Measurements from ENCODE around the gene SAMD4B. TPM values are rescaled to one million over a fixed set of nuclear protein-coding genes. Genes with fewer than 3 reads are reported as not detected.

SAMD4B gene
- total RNA-seq, 1 donor from 2014 or later: 60.7 TPM

DNA sequence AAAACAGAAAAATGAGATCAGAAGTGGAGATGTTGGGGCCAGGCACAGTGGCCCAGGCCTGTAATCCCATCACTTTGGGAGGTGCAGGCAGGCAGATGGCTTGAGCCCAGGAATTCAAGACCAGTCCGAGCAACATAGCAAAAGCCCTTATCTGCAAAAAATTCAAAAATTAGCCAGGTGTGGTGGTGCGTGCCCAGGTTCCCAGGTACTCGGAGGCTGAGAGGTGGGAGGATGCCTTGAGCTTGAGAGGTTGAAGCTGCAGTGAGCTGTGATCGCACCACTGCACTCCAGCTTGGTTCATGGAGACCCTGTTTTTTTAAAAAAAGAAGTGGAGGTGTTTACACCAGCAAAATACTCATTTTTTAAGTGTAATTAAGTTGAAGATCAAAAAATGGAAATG lies 57.8 kb downstream of the SAMD4B start:
- ATAC-seq (ENCODE audit: low read depth): no peak
- H3K27me3 Mint-ChIP-seq: no peaks in the 10 kb centered on the region
- ChIA-PET POLR2A (interaction anchor here (1.5 to 8.1 kb wide), 6 partner anchors 7 to 64 kb away, joined by 3 to 213 read pairs (median 51); partner anchors contain the start of genes GMFG, MED29, PAF1 and PLEKHG2), CTCF (interaction anchor here (8.3 kb wide), 1 partner anchor 12 kb away, joined by 168 read pairs; the partner anchor contains the start of gene PLEKHG2)
- intact Hi-C loops (cut with micrococcal nuclease): no loop called here
- H3K27ac Mint-ChIP-seq: peak overlapping the region; percentile 91
- H3K9me3 Mint-ChIP-seq: no peaks in the 10 kb centered on the region
- peaks cover 73% of the 10 kb centered on the region for H3K4me1 Mint-ChIP-seq
- peak overlapping the region; percentile 36 for H3K4me3 Mint-ChIP-seq
- TF ChIP-seq, protein P1, sequence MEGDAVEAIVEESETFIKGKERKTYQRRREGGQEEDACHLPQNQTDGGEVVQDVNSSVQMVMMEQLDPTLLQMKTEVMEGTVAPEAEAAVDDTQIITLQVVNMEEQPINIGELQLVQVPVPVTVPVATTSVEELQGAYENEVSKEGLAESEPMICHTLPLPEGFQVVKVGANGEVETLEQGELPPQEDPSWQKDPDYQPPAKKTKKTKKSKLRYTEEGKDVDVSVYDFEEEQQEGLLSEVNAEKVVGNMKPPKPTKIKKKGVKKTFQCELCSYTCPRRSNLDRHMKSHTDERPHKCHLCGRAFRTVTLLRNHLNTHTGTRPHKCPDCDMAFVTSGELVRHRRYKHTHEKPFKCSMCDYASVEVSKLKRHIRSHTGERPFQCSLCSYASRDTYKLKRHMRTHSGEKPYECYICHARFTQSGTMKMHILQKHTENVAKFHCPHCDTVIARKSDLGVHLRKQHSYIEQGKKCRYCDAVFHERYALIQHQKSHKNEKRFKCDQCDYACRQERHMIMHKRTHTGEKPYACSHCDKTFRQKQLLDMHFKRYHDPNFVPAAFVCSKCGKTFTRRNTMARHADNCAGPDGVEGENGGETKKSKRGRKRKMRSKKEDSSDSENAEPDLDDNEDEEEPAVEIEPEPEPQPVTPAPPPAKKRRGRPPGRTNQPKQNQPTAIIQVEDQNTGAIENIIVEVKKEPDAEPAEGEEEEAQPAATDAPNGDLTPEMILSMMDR (IDR thresholded peaks at IDR 0.05): no peak
- DNase-seq: no peak
- peaks cover 24% of the 10 kb centered on the region for H3K36me3 Mint-ChIP-seq (ENCODE audit: low read depth)

DNA sequence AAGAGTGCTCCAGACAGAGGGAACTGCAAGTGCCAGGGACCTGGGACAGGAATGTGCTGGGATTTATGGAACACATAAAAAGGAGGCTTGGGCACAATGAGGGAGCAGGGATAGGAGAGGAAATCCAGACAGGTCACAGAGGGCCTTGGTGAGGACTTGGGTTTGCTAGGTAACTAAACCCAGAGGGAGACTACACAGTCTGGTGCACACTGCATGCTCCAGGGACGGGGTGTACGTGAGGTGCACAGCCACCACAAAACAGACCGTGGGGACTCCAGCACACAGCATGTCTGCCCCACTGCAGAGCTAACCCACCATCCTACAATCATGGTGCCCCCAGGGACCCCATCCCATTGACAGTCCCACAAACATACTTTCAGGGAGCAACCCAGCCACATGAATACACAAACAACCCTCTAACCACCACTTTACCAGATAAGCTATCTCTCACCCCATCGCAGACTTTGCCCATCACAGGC lies 58.9 kb downstream of the SAMD4B start:
- H3K4me3 Mint-ChIP-seq: peak overlapping the region; percentile 89
- peak overlapping the region; percentile 91 for H3K27ac Mint-ChIP-seq
- H3K4me1 Mint-ChIP-seq: peaks cover 80% of the 10 kb centered on the region
- TF ChIP-seq, protein P1 (IDR thresholded peaks at IDR 0.05): no peak
- peaks cover 17% of the 10 kb centered on the region for H3K36me3 Mint-ChIP-seq (ENCODE audit: low read depth)
- DNase-seq (peak; percentile 52), ATAC-seq (ENCODE audit: low read depth) (peak; percentile 5)
- ChIA-PET POLR2A (interaction anchor here (0.7 to 8.1 kb wide), 12 partner anchors 6 to 138 kb away, joined by 3 to 213 read pairs (median 4); partner anchors contain the start of genes GMFG, MED29, PAF1 and PLEKHG2), CTCF (interaction anchor here (1.2 to 8.3 kb wide), 2 partner anchors 11 to 35 kb away, joined by 3 to 168 read pairs; partner anchors contain the start of genes PLEKHG2 and RPS16)
- no peaks in the 10 kb centered on the region for H3K27me3 Mint-ChIP-seq
- H3K9me3 Mint-ChIP-seq: no peaks in the 10 kb centered on the region
- intact Hi-C loops (cut with micrococcal nuclease): loop anchor here (1.0 kb wide), 1 partner anchor 10 kb away; the partner anchor contains the start of genes MED29 and PAF1

DNA sequence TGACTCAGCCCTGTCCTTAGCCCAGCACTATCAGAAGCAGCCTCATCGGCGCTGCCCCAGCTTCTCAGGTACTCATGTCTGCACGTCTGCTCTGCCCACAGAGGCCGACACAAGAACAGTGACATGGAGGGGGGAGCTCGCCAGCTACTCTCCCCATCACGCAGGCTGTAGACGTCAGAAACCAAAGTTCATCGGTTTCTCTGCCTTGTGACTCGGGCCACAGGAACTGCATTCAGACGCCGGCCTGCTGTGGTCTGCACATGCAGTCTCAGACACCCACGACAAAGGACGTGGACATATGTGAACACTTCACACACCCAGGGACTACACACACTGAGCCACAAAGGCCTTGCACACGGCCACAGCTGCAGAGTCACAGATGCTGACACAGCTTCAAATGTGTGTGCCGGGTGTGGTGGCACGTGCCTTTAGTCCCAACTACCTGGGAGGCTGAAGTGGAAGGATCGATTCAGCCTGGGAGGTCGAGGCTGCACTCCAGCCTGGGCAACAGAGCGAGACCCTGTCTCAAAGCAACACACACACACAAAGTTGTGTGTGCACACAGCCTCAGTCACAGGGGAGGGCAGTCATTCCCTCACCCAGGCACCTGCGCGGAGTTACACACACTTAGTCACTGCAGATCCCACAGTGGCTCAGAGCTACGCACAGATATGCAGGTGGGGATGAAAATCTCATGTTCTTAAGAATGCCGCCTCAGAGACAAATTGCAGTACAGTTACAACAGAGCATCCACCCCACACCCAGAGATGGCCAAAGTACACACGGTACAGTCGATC lies 59.5 kb downstream of the SAMD4B start:
- Mint-ChIP-seq H3K9me3 (no peaks in the 10 kb centered on the region), H3K27ac (peak overlapping the region; percentile 91), H3K27me3 (no peaks in the 10 kb centered on the region), H3K4me1 (peaks cover 83% of the 10 kb centered on the region), H3K4me3 (peak overlapping the region; percentile 89), H3K36me3 (ENCODE audit: low read depth) (peaks cover 18% of the 10 kb centered on the region)
- ChIA-PET CTCF (interaction anchor here (1.2 to 8.3 kb wide), 2 partner anchors 10 to 34 kb away, joined by 3 to 168 read pairs; partner anchors contain the start of genes PLEKHG2 and RPS16), POLR2A (interaction anchor here (0.5 to 8.1 kb wide), 13 partner anchors 6 to 1158 kb away, joined by 3 to 213 read pairs (median 4); partner anchors contain the start of genes GMFG, MED29, PAF1 and PLEKHG2)
- TF ChIP-seq, protein P1 (IDR thresholded peaks at IDR 0.05): no peak
- intact Hi-C loops (cut with micrococcal nuclease): loop anchor here (1.0 kb wide), 2 partner anchors 9 to 10 kb away; partner anchors contain the start of genes MED29 and PAF1
- ATAC-seq (ENCODE audit: low read depth): peak; percentile 22
- peak; percentile 45 for DNase-seq

DNA sequence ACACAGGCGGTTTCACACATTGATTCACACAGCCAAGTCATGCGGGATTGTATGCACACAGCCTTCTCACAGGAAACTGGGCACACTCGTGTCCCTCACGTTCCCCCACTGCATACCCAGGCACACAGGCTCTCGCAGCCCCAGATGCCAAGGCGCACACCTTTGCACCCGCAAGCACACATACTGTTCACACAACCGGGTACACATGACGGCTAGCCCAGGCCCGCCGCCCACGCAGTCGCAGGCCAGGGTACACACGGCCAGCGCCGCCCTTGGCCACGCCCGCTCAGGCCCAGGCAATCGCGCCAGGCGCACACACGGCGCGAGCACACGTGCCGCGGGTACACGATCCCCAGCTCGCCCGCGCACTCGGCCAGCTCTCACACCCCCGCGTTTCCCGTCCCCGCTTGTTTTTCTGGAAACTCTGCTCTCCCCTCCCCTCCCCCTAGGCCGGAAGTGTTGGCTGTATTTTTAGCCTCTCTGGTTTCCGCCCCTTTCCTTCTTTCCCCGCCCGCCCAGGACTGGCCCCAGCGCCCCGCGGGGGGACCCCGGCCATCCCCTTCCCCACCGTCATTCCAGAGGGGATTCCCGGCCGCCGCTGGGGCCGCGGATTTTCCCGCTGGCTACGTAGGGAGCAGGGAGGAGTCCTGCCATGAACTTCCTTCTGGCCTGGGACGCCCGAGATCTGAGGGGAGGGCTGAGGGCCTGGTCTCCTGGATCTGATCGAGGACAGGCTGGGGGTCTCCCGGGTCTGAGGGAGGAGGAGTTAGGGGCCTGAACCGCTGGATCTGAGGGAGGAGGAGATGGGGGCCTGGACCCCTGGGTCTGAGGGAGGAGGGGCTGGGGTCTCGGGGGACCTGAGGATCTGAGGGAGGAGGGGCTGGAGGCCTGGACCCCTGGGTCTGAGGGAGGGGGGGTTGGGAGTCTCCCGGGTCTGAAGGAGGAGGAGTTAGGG lies 60.4 kb downstream of the SAMD4B start:
- intact Hi-C loops (cut with micrococcal nuclease): loop anchor here (1.0 kb wide), 1 partner anchor 8 kb away; no protein-coding TSS in a partner anchor
- no peaks in the 10 kb centered on the region for H3K9me3 Mint-ChIP-seq
- peak; percentile 13 for ATAC-seq (ENCODE audit: low read depth)

More for the DNA sequence above, 60.4 kb downstream of the SAMD4B start:
- H3K27ac Mint-ChIP-seq: peak overlapping the region; percentile 91
- peak overlapping the region; percentile 89 for H3K4me3 Mint-ChIP-seq
- ChIA-PET CTCF (interaction anchor here (1.2 to 8.3 kb wide), 3 partner anchors 9 to 33 kb away, joined by 3 to 168 read pairs (median 12); partner anchors contain the start of genes PLEKHG2 and RPS16), POLR2A (interaction anchor here (0.6 to 8.1 kb wide), 14 partner anchors 5 to 842 kb away, joined by 3 to 213 read pairs (median 7); partner anchors contain the start of genes GMFG, MED29, PAF1 and PLEKHG2)
- TF ChIP-seq, protein P1 (IDR thresholded peaks at IDR 0.05): no peak
- no peaks in the 10 kb centered on the region for H3K27me3 Mint-ChIP-seq
- H3K4me1 Mint-ChIP-seq: peaks cover 78% of the 10 kb centered on the region
- peak; percentile 78 for DNase-seq
- peaks cover 23% of the 10 kb centered on the region for H3K36me3 Mint-ChIP-seq (ENCODE audit: low read depth)

Data from activated B cell treated with CpG ODN at 0.5 μM for 24 hours (primary cell).